Mesenteric fat pad (tissue), 1 donor: ENCODE results near the gene POU3F3. TPM values are rescaled to one million over a fixed set of nuclear protein-coding genes. Genes with fewer than 3 reads are reported as not detected.

Experiments
- DNase-seq: peaks from one replicate; pipeline ENCODE4 v3.0.0-alpha.2; 2020; ENCODE audit warnings: low spot score
- total RNA-seq: library from RNA; stranded (reverse); fragmentation: NEBNext Ultra II Directional; extraction: Animal tissue kit (Norgen Biotek cat#: 25700); gene quantifications from one replicate; pipeline ENCODE4 v1.2.1, GENCODE V29; 2021
- donor health status: DM: yes; HTN: yes; CAD: no.

POU3F3 gene
- total RNA-seq, 1 donor from 2014 or later: not detected

GRCh38 chr2:104846786-104847585 lies 6.9 kb upstream of the POU3F3 start:
- DNase-seq: no peak

GRCh38 chr2:104847586-104848160 lies 6.2 kb upstream of the POU3F3 start:
- no peak for DNase-seq

- DNase-seq: no peak
These were observed 5.4 kb upstream of the POU3F3 start for GRCh38 chr2:104848526-104848925.

GRCh38 chr2:104849101-104849500 lies 4.8 kb upstream of the POU3F3 start:
- DNase-seq: no peak

GRCh38 chr2:104849618-104850141 lies 4.2 kb upstream of the POU3F3 start:
- no peak for DNase-seq

- DNase-seq: no peak
These were observed 3.3 kb upstream of the POU3F3 start for GRCh38 chr2:104850361-104851290.

- DNase-seq: no peak
These were observed 2.4 kb upstream of the POU3F3 start for GRCh38 chr2:104851291-104852089.

GRCh38 chr2:104852090-104852666 lies 1.7 kb upstream of the POU3F3 start:
- DNase-seq: no peak

- no peak for DNase-seq
These were observed 744 bp downstream of the POU3F3 start for GRCh38 chr2:104854498-104855220.

- DNase-seq: no peak
These were observed 1.5 kb downstream of the POU3F3 start for GRCh38 chr2:104855221-104856085.

GRCh38 chr2:104856086-104856972 lies 2.4 kb downstream of the POU3F3 start:
- DNase-seq: no peak

GRCh38 chr2:104856973-104857261 lies 3.0 kb downstream of the POU3F3 start:
- DNase-seq: no peak

- DNase-seq: no peak
These were observed 3.5 kb downstream of the POU3F3 start for GRCh38 chr2:104857262-104858005.

GRCh38 chr2:104858006-104858978 lies 4.4 kb downstream of the POU3F3 start:
- no peak for DNase-seq

GRCh38 chr2:104859291-104859765 lies 5.4 kb downstream of the POU3F3 start:
- no peak for DNase-seq
